GM23248 (cell line): Measurements from ENCODE around the gene SPAAR. TPM values are rescaled to one million over a fixed set of nuclear protein-coding genes. Genes with fewer than 3 reads are reported as not detected.
A peak's percentile ranks its signal among the peaks of the same experiment; 100 is the strongest.

Source experiments
- DNase-seq: peaks from one replicate; pipeline ENCODE4 v3.0.0-alpha.2; 2015
- H2AFZ ChIP-seq: fragments of 200-600 bp; sonication (generic); 2 replicates; pipeline ENCODE4 v1.6.1; 2016; ENCODE audit warnings: antibody characterized with exemption
- H3F3A ChIP-seq: fragments of 200-600 bp; sonication (generic); 2 replicates; pipeline ENCODE4 v1.6.1; 2016; ENCODE audit warnings: mild to moderate bottlenecking, antibody characterized with exemption, mixed run types; ENCODE audit not compliant: insufficient read depth
- H3K27ac ChIP-seq: fragments of 200-600 bp; sonication (generic); 2 replicates; pipeline ENCODE4 v1.5.1; 2016; ENCODE audit warnings: mild to moderate bottlenecking
- H3K27me3 ChIP-seq: fragments of 200-600 bp; sonication (generic); replicated peaks from 2 replicates; pipeline ENCODE4 v1.6.1; 2016; ENCODE audit warnings: mild to moderate bottlenecking; ENCODE audit not compliant: insufficient read depth
- H3K36me3 ChIP-seq: fragments of 200-600 bp; sonication (generic); 2 replicates; pipeline ENCODE4 v1.6.1; 2016; ENCODE audit warnings: low read depth, mild to moderate bottlenecking
- H3K4me1 ChIP-seq: fragments of 200-600 bp; sonication (generic); 2 replicates; pipeline ENCODE4 v1.6.1; 2016; ENCODE audit warnings: mild to moderate bottlenecking; ENCODE audit not compliant: insufficient read depth
- H3K4me2 ChIP-seq: fragments of 200-600 bp; sonication (generic); one replicate; pipeline ENCODE4 v1.6.1; 2016; ENCODE audit warnings: mild to moderate bottlenecking; ENCODE audit not compliant: unreplicated experiment
- H3K4me3 ChIP-seq: fragments of 200-600 bp; sonication (generic); 2 replicates; pipeline ENCODE4 v1.5.1; 2016; ENCODE audit warnings: mild to moderate bottlenecking
- H3K79me2 ChIP-seq: fragments of 200-600 bp; sonication (generic); 2 replicates; pipeline ENCODE4 v1.6.1; 2016; ENCODE audit warnings: mild to moderate bottlenecking; ENCODE audit not compliant: insufficient read depth
- H3K9ac ChIP-seq: fragments of 200-600 bp; sonication (generic); 2 replicates; pipeline ENCODE4 v1.6.1; 2016; ENCODE audit warnings: mild to moderate bottlenecking
- H3K9me2 ChIP-seq: fragments of 200-600 bp; sonication (generic); 2 replicates; pipeline ENCODE4 v1.6.1; 2016; ENCODE audit warnings: mixed run types, mild to moderate bottlenecking, moderate library complexity; ENCODE audit not compliant: insufficient read depth
- H3K9me3 ChIP-seq: fragments of 200-600 bp; sonication (generic); one replicate; pipeline ENCODE4 v1.6.1; 2017; ENCODE audit warnings: low read depth
- H4K20me1 ChIP-seq: fragments of 200-600 bp; sonication (generic); 2 replicates; pipeline ENCODE4 v1.6.0; 2016; ENCODE audit not compliant: insufficient read depth
- EZH2 ChIP-seq: fragments of 200-600 bp; sonication (generic); IDR thresholded peaks from 2 replicates; pipeline ENCODE4 v1.6.1; 2018; ENCODE audit warnings: antibody characterized with exemption, mild to moderate bottlenecking; ENCODE audit not compliant: insufficient read depth, poor library complexity, severe bottlenecking
- EZH2phosphoT487 ChIP-seq: fragments of 200-600 bp; sonication (generic); IDR thresholded peaks from 2 replicates; pipeline ENCODE4 v1.6.1; 2018; ENCODE audit warnings: antibody characterized with exemption, moderate library complexity, mild to moderate bottlenecking, low read depth; ENCODE audit not compliant: insufficient read depth
- WGBS, 2 experiments: methylation state at CpG; one replicate each; pipeline ENCODE4 v1.1.6; 2015 to 2017; ENCODE audit warnings: low lambda C conversion rate in 2 of 2, low coverage in 1 of 2; ENCODE audit errors: missing lambda C conversion rate in 2 of 2; 5-methylcytosine and 5-hydroxymethylcytosine counted together
- in situ Hi-C: fragments of 300-500 bp; cut with MboI; formaldehyde crosslinking; loops from 2 replicates; pipeline ENCODE4 v1.15.0; 2020
- polyA plus RNA-seq: library from polyadenylated mRNA; unstranded; fragments of >200 nt; fragmentation: Nextera tagmentation; extraction: Ambion mirVana; gene quantifications from 2 replicates; pipeline ENCODE4 v1.2.1, GENCODE V29; 2016
- total RNA-seq: library from RNA; depleted of rRNA; stranded (reverse); fragments of >200 nt; shearing (Covaris generic); gene quantifications from 2 replicates; pipeline ENCODE4 v1.2.3, GENCODE V29; 2014

SPAAR gene
- total and polyA plus RNA-seq, 2 experiments from 2014 or later = 0.39 TPM; not detected in 1

DNA sequence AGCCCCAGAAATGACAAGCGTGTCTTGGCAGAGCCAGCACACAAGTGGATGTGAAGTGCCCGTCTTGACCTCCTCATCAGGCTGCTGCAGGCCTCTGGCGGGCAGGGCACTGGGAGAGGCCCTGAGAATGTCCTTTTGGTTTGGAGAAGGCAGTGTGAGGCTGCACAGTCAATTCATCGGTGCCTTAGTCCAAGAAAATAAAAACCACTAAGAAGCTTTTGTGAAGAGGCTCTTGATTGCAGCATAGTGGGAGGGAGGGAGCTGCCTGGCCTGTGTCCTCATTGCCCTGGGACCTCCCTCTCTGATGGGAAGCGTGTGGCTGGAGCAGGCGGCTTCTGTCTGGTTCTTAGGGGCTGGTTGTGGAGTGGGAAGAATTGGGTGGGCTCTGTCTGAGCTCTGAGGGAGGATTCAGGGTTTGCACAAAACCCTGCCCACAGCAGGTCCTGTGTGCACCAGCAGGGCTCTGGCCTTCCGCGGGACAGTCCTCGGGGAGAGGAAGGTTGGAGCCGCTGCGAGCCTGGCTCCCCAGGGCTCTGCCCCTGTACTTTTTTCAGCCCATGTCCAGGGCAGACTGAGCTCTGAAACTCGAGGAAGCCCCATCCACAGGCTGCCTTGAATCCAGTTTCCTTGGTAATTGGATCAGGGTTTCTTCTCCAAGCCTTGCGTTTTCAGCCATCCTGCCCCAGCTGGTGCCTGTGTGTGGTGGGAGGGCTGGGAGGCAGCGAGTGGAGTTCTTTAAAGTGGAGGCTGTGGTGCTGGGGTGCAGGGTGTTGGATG, 2.2 kb upstream of the SPAAR start:
- H3K9me2 ChIP-seq = no peaks in the 10 kb centered on the region
- 4 to 5% methylated on average over 13 to 14 of the region's 14 CpGs for WGBS, 2 experiments
- no peaks in the 10 kb centered on the region for H4K20me1 ChIP-seq
- H3K9me3 ChIP-seq = no peaks in the 10 kb centered on the region
- no peaks in the 10 kb centered on the region for H3K36me3 ChIP-seq
- H3K4me1 ChIP-seq = peaks cover 52% of the 10 kb centered on the region
- DNase-seq = peak; percentile 90
- H3F3A ChIP-seq = peaks cover 43% of the 10 kb centered on the region
- peak overlapping the region; percentile 74 for H3K4me2 ChIP-seq
- H3K9ac ChIP-seq = peak overlapping the region; percentile 84
- in situ Hi-C loops = no loop called here
- peak overlapping the region; percentile 56 for H3K4me3 ChIP-seq
- no peak for TF ChIP-seq EZH2phosphoT487
- no peak for TF ChIP-seq EZH2
- peak overlapping the region; percentile 97 for H3K27ac ChIP-seq
- H2AFZ ChIP-seq = peak overlapping the region; percentile 83
- H3K79me2 ChIP-seq = no peaks in the 10 kb centered on the region
- H3K27me3 ChIP-seq = no peaks in the 10 kb centered on the region

DNA sequence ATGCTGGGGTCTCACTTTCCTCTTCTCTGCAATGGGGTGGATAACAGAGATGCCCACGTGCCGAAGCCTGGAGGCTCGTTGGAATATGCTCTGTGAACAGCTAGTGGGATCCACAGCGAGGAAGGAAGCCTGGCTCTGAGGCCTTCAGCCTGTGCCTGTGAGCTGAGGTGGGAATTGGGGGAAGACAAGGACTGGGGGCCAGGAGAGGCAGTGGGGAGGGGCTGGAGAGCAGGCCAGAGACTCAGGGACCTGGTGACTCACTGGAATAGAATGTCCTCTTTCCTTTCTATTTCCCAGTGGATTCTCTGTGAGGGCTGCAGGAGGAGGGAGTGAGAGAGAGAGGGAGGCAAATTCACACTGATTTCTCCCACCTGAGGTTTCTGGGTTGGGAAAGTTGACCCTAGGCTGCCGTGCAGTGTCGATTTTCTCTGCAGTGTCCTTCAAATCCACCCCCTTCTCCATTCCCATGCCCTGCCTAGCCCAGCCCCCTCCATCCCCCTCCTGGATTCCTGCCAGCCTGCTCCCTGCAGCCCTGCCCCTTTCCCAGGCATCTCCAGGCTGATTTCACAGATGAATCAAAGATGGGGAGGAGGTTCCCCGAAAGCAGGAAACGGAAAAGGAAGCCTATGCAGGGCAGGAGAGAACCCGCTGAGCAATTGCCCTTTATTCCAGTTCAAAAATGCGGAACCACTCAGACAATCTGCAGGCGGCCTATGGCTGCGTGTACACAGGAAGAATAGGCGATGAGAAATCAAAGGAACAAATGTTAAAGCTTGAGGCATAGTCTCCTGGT, 1.4 kb upstream of the SPAAR start:
- peaks cover 43% of the 10 kb centered on the region for H3F3A ChIP-seq
- H3K27me3 ChIP-seq = no peaks in the 10 kb centered on the region
- no peaks in the 10 kb centered on the region for H3K9me2 ChIP-seq
- DNase-seq = peak; percentile 87
- H3K4me1 ChIP-seq = peaks cover 52% of the 10 kb centered on the region
- H3K9me3 ChIP-seq = no peaks in the 10 kb centered on the region
- 1 to 5% methylated on average over 13 of the region's 13 CpGs for WGBS, 2 experiments
- in situ Hi-C loops = no loop called here
- peak overlapping the region; percentile 74 for H3K4me2 ChIP-seq
- TF ChIP-seq EZH2phosphoT487 (no peak), EZH2 (no peak)
- H3K36me3 ChIP-seq = no peaks in the 10 kb centered on the region
- no peaks in the 10 kb centered on the region for H3K79me2 ChIP-seq
- no peaks in the 10 kb centered on the region for H4K20me1 ChIP-seq
- H3K9ac ChIP-seq = peak overlapping the region; percentile 84
- H2AFZ ChIP-seq = peak overlapping the region; percentile 83
- peak overlapping the region; percentile 56 for H3K4me3 ChIP-seq
- H3K27ac ChIP-seq = peak overlapping the region; percentile 97

DNA sequence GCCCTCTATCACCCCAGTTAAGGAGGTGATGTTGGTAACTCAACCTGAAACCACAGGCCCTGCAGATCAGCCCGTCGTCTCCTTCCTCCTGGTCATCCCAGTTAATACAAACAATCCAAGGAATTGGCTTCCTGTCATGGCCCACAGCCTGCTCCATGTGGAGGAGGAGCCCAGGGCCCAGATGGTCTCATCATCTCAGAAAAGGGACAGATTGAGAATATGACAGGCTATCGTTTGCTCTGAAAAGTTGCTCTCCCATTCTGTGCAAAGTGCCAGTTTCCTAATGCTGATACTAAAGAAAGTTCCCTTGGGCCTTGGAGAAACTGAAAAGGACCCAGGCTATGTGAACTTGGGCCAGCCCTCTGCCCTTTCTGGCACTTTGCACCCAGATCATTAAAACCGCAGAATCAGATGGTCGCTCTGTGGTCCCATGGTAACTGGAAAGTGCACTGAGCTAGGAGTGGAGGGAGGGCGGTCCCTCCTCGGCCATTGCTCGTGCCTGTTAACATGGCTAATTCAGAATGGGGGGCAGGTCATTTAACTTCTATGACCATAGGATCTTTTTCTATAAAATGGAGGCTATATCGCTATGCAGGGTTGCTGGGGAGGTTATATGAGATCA, 675 bp upstream of the SPAAR start:
- 22 to 26% methylated on average over 9 of the region's 9 CpGs for WGBS, 2 experiments
- Histone ChIP-seq H3K9me2 (no peaks in the 10 kb centered on the region), H3K4me2 (peak overlapping the region; percentile 74), H3K79me2 (no peaks in the 10 kb centered on the region), H3K9me3 (no peaks in the 10 kb centered on the region), H3K9ac (peak overlapping the region; percentile 84), H4K20me1 (no peaks in the 10 kb centered on the region), H3K27me3 (no peaks in the 10 kb centered on the region), H3K36me3 (no peaks in the 10 kb centered on the region), H3K27ac (peak overlapping the region; percentile 97), H2AFZ (peak overlapping the region; percentile 83), H3K4me3 (peak overlapping the region; percentile 56), H3K4me1 (peaks cover 52% of the 10 kb centered on the region), H3F3A (peaks cover 43% of the 10 kb centered on the region)
- no peak for TF ChIP-seq EZH2
- no peak for TF ChIP-seq EZH2phosphoT487
- in situ Hi-C loops = no loop called here
- peak; percentile 13 for DNase-seq

DNA sequence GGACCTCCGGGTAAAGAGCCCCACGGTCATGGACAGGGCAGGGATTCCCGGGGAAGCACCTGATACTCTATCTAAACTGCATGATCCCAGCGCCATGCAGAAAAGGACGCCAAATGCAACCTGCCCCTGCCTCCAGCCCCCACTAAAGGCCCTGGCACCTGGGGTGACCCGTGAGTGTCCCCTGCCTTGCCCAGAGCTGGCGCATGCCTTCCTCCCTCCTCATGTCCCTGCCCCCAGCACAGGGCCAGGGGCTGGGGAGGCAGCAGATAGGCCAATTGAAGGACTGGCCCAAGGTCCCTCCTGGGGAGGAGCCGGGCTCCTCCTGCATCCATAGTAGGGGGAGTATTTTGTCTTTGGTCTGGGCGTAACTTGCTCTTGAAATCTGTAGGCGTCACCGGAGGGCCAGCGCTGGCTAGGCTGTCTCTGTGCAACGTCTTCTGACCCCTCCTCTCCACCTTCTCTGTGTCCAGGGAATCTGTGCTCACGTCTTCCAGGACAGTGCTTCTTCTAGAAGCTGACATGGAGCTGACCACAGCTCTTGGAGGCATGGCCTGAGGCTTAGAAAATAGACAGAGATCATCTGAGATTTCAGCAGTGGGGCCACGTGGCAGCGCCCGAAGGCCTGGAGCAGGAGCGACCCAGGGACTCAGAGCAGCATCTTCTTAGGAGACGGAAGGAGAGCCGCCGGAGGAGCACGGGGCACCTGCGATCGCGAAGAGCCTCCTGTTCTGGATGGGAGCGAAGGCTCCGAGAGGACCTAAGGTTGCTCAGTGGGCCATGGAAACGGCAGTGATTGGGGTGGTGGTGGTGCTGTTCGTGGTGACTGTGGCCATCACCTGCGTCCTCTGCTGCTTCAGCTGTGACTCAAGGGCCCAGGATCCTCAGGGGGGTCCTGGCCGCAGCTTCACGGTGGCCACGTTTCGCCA, 660 bp downstream of the SPAAR start:
- DNase-seq = no peak
- H3K79me2 ChIP-seq = no peaks in the 10 kb centered on the region
- H3K27me3 ChIP-seq = no peaks in the 10 kb centered on the region
- in situ Hi-C loops = no loop called here
- H3K9me2 ChIP-seq = no peaks in the 10 kb centered on the region
- no peak overlapping the region for H2AFZ ChIP-seq
- TF ChIP-seq EZH2phosphoT487 (no peak), EZH2 (no peak)
- no peak overlapping the region for H3K9ac ChIP-seq
- 88 to 93% methylated on average over 32 to 34 of the region's 34 CpGs for WGBS, 2 experiments
- H3F3A ChIP-seq = peaks cover 46% of the 10 kb centered on the region
- no peaks in the 10 kb centered on the region for H4K20me1 ChIP-seq
- peaks cover 47% of the 10 kb centered on the region for H3K4me1 ChIP-seq
- no peak overlapping the region for H3K4me3 ChIP-seq
- no peaks in the 10 kb centered on the region for H3K9me3 ChIP-seq
- H3K36me3 ChIP-seq = no peaks in the 10 kb centered on the region
- H3K27ac ChIP-seq = no peak overlapping the region
- no peak overlapping the region for H3K4me2 ChIP-seq
